Stimulated activated CD4-positive, alpha-beta T cell treated with anti-CD3 and anti-CD28 coated beads, TNF-alpha, amount 100 ng/mL, for 24 hours (primary cell): ENCODE data around the gene MMP15.
A peak's percentile ranks its signal among the peaks of the same experiment; 100 is the strongest.
"Not testable (repeated sequence)": the region's sequence is repeated elsewhere in the genome, so short reads cannot be mapped to it uniquely, and the experiment has no call there.

ENCODE experiments used
- DNase-seq, 3 experiments: peaks; one replicate each; pipeline ENCODE4 v3.0.0-alpha.2; 2020; ENCODE audit warnings: low read depth in 3 of 3

Gene MMP15

DNA sequence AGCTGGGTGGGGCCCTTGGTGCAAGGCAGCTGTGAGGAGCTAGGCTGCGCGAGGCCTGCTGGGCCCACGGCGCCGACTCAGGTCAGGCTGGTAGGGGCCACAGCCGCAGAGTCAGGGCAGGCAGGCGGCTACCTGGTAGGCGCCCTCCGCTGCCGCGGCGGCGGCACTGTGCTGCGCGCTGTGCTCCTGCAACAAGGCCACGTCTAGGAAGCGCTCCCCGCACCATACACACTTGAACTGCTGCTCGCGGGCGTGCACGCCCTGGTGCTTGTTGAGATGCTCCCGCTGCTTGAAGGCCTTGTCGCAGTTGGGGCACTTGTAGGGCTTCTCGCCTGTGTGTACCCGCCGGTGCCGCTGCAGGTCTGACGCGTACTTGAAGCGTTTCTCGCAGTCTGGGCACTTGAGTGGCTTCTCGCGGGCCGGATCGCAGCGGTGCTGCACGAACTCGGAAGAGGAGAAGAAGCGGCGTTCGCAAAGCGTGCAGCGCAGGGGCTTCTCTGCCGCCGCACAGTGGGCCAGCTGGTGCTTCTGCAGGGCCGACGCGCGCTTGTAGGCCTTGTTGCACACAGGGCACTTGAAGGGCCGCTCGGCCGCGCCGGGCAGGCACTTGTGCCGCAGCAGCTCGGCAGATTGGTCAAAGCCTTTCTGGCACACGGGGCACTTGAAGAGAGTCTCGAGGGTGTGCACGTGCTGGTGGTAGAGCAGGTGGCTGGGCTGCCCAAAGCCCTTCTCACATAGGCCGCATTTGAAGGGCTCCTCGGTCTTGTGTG, 29.0 kb upstream of the MMP15 start:
- DNase-seq: no peak

DNA sequence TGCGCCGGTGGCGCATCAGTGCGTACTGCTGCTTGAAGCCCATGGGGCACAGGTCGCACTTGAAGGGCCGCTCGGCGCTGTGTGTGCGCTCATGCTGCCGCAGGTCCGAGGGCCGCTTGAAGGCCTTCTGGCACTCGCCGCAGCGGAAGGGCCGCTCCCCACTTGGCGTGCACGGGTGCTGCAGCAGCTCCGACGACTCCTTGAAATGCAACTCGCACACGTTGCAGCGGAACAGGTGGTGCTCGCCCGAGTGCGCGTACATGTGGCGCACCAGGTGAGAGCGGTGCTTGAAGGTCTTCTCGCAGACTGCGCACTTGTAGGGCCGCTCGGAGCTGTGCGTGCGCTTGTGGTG, 28.4 kb upstream of the MMP15 start:
- DNase-seq: no peak

DNA sequence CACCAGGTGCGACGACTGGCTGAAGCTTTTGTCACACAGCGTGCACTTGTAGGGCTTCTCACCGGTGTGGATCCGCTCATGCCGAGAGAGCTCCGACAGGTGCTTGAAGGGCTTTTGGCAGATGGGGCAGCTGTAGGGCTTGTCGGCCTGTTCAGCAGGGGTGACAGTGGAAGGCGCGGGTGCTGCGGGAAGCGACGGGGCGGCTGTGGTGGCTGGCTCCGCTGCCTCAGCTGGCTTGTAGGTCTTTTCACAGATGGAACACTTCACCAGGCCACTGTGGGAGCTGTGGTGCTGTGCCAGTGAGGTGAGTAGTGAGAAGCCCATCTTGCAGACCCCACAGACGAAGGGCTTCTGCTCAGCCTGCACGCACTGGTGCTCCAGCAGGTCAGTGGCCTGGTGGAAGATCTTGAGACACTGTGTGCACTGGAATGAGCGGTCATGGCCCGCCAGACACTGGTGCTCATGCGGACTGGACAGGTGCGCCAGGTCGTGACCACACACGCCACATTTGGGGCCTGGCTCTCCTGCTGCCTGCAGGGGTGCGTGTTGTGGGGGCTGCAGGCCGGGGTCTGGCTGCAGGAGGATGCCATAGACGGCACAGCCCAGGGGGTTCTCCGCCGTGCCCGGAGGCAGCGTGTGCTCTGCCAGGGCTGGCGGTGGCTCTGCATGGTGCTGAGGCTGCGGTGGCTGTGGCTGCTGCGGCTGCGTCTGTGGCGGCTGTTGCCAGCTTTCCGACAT, 27.9 kb upstream of the MMP15 start:
- DNase-seq: no peak

DNA sequence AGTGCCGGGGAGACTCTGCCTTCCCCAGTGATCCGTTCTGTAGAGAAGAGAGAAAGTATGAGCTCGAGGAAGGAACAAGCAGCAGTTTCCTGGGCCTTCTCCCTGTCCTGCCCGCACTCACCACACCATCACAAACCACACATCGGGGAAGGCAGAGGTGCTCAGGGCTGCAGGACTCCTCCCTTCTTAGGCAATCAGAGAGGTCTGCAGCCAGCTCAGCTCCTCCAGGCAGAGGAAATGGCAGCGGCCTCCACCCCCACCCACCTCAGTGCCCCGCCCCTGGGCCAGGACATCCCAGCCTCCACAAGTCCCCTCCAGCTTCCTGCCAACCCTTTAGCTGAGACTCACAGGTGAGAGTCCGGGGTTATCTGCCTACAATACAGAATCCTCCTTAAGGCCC, 27.1 kb upstream of the MMP15 start:
- peak in 2 of 3 experiments; percentile 30 to 72 for DNase-seq

DNA sequence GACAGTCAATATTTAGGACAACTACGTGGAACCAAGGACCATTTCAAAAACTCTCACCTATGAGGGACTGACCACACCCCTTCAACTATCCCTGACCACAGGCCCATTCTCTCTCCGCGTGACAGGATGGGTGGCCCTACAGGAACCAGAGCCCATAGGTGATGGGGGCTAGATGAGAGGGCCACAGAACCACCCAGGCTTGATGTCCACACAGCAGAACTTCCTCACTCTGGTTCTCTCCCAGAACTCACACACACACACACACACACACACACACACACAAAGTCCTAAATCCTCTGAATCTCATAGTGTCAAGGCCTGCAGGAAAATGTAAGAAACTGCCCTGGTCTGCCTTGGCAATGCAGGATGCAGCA, 26.6 kb upstream of the MMP15 start:
- DNase-seq: no peak

DNA sequence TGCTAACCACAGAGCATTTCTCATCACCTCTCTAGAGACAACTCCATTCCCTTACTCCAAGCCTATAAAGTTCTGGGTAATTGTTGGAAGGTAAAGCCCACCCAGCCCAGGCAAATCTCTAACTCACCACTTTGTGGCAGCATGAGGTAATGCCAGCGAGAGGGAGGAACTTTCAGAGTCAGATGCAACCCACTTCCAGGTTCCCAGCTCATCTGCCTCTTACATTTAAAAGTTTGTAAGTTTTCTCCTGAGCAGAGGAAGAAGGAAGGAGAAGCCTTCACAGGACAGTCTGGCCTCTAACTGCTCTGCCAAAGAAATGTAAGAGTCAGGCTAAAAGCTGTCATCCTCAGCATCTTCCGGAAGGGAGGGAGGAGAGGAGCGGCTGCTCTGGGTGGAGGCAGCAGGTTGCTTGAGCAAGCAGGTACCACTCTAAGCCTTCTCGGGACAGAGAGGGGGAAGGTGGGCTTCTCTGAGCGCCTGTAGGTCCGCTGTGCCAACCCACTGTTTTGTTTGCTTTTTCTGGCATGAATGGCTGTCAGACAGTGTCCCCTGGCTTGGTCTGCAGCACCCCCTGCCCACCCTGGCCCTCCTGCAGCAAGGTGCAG, 26.1 kb upstream of the MMP15 start:
- peak in 1 of 3 experiments; percentile 15 for DNase-seq

DNA sequence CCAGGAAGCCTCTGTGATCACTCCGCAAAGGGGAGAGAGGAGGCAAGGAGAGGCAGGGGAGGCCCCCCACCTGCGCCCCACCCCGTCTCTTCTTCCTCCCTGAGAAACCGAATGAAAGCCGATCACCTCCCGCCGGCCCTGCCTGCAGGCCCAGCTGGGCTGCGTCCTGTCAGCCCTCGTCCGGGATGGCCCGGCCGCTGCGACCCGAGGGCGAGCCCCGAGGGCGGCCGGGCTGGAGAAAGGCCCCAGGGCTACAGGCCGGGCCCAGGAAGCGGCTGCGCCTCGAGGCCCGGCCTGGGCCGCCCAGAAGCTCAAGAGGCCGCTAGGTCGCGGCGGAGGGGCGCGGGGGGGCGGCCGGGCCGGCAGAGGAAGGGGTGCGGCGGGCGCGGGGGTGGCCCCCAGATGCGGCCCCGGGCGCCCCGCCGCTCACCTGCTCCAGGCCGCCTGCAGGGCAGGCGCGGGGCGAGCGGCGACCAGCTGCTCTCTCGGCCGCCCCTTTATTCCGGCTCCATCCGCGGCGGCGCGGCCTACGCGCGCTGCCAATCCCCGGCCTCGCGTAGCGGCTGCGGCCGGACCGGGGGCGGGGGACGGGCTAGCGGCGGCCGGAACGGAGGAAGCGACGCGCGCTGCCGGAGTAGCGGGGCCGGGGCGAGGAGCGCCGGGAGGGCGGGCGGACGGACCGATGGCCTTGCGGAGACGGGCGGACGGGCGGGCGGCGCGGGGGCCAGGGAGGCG, 25.4 kb upstream of the MMP15 start, which contains the start of gene ZNF319:
TSS of gene ZNF319 (minus strand) at position 702 of the 735 bp plus-strand sequence. CDS start 2,407 bp downstream, outside the sequence.
- DNase-seq: peak in 1 of 3 experiments; percentile 11

DNA sequence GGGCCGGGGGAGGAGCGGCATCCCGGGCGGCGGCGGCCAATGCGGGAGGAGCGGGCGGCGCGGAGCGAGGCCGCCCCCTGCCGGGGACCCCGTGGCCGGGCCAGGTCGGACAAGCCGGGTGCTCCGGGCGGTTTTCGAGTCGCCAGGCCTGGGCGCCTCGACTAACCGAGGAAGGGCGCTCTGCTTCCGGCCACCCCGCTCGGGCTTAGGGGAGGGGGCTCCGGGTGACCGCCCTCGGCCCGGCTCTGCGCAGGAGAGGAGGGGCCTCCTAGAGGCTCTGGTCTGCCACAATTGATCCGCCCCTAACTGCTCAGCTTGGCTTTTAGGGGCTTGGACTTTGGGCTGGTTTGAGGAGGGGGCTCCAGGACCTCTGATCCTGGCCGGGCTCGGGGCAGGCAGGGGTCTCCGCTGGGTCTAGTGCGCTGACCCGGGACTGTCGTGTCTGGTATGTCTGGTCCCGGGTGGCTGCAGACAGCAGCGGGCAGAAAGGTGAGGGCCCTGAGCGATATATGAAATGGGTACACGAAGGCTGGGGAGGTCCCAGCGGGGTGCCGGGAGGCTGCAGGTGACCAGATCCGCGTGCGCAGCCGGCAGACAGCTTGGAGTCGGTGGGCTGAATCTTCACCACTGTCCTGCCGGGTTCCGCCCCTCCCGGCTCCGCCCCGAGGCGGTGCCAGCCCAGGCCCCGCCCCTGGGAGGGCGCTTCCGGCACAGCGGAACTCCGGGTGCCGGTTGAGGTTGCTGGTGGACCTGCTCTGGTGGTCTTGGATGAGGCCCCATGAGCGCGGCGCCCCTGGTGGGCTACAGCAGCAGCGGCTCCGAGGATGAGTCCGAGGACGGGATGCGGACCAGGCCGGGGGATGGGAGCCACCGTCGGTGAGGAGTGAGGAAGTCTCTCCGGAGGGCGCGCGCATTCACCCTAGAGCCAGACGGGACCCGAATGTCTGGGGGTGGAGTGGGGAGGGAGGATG, 24.6 kb upstream of the MMP15 start, which contains the start of gene USB1:
TSS of gene USB1 (plus strand) at position 702 of the 971 bp plus-strand sequence. CDS start at position 779, 77 bp downstream.
- DNase-seq: peak; percentile 61 to 79 (median 66)

DNA sequence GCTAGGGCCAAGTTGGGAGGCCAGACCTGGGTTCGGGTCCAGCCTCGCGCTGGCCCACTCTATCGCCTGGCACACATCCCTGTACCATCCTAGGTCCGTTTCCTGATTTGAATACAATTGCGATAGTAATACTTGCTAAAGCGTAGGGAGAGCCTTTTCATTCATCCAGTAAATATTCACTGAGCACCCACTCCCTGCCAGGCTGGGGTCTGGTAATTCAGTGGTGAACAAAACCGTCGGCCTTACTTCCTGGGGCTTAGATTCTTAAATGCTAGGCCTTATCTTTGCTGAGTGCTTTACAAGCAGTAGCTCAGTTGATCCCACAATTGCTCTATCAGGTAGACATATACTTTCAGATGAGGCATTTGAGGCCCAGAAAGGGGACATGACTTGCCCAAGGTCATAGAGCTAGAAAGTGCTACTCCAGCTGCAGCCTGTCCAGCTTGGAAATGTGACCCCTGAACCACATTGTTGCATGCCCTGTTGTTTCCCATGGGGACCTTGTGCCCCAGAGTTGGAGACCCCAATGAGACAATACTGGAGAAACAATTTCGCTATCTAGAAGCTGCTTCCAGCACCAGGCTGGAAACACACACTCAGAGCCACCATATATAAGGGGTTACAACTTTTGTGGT, 23.7 kb upstream of the MMP15 start:
- no peak for DNase-seq

DNA sequence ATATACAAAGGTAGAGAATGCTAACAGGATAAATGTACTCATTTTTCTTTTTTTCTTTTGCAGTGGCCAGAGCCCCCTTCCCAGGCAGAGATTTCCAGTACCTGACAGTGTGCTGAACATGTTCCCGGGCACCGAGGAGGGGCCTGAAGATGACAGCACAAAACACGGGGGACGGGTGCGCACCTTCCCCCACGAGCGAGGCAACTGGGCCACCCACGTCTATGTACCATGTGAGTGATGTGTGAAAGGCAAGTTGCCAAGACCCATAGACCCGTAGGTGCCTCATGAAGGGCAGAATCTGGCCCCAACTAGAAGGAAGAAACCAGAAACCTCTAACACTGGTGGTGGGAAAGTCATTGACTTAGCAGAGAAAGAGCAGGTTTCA, 23.1 kb upstream of the MMP15 start:
- no peak for DNase-seq

DNA sequence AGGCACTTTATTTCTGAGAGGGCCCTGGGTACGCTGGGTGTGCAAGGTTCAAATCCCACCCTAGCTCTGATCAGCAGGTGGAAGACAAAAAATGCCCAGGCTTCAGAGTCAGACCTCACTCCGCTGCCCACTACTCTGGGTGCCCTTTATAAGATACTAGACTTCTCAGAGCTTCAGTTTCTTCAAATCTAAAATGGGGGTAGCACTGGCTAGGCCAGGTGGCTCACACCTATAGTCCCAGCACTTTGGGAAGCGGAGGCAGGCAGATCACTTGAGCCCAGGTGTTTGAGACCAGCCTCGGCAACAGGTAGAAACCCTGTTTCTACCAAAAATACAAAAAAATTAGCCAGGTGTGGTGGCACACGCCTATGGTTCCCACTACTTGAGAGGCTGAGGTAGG, 22.6 kb upstream of the MMP15 start:
- no peak for DNase-seq

DNA sequence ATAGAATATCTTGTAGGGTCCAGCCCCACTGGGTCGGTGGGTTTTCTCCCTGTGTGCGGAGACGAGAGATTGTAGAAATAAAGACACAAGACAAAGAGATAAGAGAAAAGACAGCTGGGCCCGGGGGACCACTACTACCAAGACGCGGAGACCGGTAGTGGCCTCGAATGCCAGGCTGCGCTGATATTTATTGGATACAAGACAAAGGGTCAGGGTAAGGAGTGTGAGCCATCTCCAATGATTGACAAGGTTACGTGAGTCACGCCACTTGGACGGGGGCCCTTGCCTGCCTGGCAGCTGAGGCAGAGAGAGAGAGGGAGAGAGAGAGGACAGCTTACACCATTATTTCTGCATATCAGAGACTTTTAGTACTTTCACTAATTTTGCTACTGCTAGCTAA, 20.8 kb upstream of the MMP15 start:
- not testable (repeated sequence) for DNase-seq

DNA sequence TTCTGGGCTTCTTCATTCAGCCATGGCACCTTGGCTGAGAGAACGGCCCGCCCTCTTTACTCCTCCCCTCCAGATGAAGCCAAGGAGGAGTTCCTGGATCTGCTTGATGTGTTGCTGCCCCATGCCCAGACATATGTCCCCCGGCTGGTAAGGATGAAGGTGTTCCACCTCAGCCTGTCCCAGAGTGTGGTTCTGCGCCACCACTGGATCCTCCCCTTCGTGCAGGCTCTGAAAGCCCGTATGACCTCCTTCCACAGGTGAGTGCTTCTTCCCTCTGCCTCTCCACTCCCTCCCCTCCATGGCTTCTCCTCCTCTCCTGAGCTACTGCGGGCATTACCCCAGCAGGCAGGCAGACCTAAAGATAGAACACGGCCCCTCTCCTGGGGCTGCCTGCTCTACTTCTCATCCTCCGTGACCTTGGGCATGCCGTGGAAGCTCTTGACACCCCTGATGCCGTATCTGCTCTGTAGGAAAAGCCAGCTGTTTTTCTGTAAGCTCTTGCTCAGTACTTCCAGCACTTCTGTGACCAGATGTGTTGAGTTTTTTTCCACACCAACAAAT, 15.6 kb upstream of the MMP15 start:
- no peak for DNase-seq

DNA sequence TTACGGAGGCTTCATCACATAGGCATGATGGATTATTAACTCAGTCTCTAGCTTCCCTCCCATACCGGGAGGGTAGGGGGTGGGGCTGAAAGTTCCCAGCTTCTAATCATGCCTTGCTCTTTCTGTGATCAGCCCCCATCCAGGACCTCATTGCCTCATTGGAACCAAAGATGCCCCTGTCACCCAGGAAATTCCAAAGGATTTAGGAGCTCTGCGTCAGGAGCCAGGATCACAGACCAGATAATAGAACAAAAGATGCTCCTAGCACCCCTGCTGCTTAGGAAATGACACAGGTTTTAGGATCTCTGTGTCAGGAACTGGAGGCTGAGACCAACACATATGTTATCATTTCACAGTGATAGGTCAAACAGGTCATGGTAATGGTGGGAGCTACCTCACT, 14.7 kb upstream of the MMP15 start:
- no peak for DNase-seq

DNA sequence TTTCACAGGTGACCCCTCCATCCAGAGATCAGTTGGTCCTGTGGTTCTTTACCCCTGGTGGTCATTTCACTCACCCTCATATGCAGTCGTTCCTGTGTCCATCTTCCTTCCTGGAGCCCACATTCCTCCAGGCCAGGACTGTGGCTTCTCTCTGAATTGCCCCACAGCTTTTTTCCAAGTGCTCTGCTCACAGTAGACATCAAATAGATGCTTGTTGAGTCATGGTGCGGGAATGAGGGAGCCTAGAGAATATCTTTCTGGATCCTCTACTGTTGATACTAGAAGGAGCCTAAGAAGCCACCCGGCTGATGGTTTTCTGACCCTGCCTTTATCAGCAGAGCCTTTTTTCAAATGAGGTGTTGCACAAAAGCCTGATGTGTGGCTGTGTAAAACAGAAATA, 13.9 kb upstream of the MMP15 start:
- DNase-seq: no peak

DNA sequence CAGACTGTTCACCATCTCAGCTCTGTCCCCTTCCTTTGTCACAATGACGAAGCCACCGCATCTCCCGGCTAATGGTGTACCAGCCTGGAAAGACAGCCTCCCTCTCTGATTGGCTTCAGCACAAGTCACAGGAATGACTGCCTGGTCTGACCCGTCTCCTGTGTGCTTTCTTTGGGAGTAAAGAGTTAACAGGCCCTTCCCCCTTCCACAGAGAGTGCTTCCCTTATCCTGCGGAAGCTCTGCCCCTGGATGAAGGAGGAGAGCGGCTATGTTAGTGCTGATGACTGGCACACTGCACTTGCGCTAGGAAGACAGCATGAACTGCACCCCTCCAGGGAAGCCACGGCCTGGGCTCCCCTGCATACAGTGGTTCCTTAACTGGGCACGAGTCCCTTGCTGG, 13.1 kb upstream of the MMP15 start:
- no peak for DNase-seq

DNA sequence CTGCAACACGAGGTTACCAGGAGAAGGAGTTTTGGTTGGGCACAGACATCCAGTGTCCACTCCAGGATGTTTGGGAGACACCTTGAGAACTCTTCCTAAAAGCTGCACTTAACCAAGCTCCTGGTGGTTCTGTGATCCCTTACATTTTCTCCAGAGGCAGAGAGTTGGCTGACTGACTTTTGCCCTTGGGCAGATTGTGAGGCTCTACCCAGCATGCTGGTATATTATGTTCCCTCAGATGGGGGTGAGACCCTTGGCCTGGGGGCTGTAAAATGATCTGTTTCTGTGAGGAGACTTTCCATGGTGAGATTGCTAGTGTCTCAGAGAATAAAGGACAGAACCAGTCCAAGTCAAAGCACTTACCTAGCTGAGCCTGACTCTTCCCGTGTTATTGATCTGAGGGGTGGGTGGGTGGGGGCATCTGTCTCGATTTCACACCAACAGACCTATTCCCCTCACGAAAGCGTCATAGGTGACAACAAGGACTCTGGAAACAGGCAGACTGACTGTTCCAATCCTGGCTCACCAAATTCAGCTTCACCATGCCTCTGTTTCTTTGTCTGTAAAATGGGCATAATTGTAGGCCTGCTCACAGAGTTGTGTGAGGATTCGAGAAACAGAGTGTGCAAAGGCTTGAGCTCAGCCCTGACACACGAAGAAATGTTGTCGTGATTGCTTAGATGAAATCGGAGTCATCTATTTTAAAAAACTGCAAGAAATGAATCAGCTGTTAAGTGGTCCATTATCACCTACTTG, 12.2 kb upstream of the MMP15 start:
- no peak for DNase-seq

DNA sequence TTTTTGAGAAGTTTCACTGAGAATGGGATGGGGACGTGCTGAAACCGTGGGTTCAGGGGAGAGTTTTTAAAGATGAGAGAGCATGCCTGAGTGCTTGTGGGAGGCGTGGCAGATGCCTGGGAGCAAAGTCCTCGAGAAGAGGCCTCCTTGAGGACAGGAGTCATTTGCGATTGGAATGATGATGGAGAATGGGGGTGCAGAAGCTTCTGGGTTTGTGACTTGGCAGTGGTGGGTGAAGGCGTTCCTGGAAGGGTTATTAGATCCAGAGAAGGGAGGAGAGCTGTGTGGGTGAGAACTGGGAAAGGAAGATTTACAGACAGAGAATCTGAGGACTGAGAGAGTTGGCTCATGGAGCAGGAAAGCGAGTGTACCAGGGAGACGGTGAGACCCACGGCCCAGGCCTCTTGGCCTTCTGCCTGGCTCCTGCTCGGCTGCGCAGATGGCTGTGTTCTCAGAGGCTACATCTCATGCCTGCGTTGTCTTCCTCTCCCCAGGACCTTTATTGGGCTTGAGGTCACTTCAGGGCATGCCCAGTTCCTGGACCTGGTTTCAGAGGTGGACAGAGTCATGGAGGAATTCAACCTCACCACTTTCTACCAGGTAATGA, 8.6 kb upstream of the MMP15 start:
- DNase-seq: no peak

DNA sequence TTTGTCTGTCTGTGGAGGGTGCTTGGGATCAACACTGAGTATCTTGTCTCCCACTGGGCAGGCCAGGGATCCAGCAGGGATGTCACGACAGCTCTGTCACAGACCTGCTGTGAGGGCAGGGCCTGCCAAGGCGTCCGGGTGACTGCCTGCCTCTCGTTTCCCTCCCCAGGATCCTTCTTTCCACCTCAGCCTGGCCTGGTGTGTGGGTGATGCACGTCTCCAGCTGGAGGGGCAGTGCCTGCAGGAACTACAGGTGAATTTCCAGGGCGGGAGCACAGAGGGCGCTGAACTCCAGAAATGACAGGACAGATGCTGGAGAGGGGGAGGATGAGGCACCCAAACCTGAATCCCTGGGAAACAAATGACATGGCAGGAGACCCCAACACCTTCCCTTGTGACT, 6.8 kb upstream of the MMP15 start:
- DNase-seq: no peak
